GM18499 (cell line): ENCODE measurements around the gene CAMTA2.
"Not testable (repeated sequence)": the region's sequence is repeated elsewhere in the genome, so short reads cannot be mapped to it uniquely, and the experiment has no call there.

Experiments used
- ATAC-seq: cut with Tn5 transposase; IDR thresholded peaks from one replicate; pipeline ENCODE4 v1.9.1; 2021; ENCODE audit warnings: moderate number of reproducible peaks; ENCODE audit not compliant: insufficient read depth, unreplicated experiment

Gene CAMTA2

GRCh38 chr17:4937553-4937952, 49.9 kb downstream of the CAMTA2 start:
- ATAC-seq = no peak

DNA sequence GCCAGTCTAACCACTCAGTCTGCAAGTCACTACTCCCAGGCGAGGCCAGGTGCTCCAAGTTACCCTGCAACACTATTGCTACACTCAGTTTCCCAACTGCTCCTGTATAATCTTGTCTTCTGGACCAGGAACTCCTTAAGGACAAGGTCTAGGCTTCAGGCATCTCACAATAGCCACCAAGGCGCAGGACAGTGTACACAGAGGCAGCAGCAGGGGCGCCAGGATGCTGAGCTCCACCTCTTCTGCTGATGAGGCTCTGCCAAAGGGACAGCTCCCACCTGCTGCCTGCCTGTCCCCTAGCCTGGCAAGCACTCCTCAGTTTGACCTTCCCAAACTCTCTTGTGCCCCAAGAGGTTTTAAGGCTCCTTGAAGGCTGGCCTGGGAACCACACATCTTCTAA, 51.0 kb downstream of the CAMTA2 start:
- no peak for ATAC-seq

DNA sequence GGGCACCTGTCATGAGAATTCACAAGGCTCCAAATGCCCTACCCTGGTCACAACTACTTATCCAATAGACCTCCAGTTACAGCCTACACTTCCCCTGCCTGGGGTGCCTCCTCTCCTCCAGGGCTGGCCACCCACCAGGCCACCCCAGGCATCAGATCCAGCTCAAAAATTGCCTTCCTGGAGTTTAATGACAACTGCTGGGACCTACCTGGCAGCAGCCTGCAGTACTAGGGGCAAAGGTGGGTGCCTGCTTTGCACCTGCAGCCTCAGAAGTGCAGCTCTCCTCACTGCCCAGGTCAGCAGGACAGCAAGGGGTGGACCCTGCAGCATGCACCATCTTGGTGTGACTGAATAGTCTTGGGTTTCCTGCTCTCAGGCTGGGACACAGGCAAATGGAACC, 51.8 kb downstream of the CAMTA2 start:
- no peak for ATAC-seq

GRCh38 chr17:4934173-4934979, 53.1 kb downstream of the CAMTA2 start:
- no peak for ATAC-seq

GRCh38 chr17:4933646-4934045, 53.8 kb downstream of the CAMTA2 start:
- ATAC-seq = no peak

- no peak for ATAC-seq
Measured at GRCh38 chr17:4932756-4933155, 54.7 kb downstream of the CAMTA2 start.

DNA sequence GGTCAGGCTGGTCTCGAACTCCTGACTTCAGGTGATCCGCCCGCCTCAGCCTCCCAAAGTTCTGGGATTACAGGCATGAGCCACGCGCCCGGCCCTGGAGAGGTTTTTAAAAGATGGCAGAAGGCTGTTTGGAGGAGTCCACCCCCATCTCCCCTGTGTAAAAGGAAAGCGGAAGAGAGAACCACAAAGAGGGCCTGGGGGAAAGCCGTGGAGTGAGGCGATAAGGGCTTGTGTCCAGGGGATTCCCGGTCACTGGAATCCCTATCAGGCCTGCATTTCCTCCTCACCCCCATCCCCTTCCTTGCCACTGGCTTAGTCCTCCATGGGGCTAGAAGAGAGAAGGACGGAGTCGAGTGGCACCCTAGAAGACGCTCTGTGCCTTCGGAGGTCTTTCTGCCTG, 55.5 kb downstream of the CAMTA2 start, which contains the start of gene GP1BA:
GP1BA (plus strand) TSS at position 315 of the 400 bp plus-strand sequence. CDS start 328 bp downstream, outside the sequence.
- no peak for ATAC-seq

- no peak for ATAC-seq
Measured at GRCh38 chr17:4928881-4929280, 58.6 kb downstream of the CAMTA2 start.

GRCh38 chr17:4926577-4927335, 60.7 kb downstream of the CAMTA2 start:
- ATAC-seq = not testable (repeated sequence)

DNA sequence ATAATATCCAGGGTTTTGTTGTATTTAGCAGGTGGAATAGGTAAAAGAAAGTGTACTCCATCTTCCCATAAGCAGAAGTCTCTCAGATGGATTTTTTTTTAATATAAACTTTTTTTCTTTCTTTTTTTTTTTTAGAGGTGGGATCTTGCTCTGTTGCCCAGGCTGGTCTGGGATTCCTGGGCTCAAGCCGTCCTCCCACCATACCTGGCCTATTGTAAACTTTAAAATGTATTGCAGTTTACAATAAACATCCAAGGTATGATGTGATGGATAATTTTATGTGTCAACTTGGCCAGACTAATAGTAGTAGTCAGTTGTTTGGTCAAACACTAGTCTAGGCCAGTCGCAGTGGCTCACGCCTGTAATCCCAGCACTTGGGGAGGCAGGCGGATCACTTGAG, 66.2 kb downstream of the CAMTA2 start:
- no peak for ATAC-seq

DNA sequence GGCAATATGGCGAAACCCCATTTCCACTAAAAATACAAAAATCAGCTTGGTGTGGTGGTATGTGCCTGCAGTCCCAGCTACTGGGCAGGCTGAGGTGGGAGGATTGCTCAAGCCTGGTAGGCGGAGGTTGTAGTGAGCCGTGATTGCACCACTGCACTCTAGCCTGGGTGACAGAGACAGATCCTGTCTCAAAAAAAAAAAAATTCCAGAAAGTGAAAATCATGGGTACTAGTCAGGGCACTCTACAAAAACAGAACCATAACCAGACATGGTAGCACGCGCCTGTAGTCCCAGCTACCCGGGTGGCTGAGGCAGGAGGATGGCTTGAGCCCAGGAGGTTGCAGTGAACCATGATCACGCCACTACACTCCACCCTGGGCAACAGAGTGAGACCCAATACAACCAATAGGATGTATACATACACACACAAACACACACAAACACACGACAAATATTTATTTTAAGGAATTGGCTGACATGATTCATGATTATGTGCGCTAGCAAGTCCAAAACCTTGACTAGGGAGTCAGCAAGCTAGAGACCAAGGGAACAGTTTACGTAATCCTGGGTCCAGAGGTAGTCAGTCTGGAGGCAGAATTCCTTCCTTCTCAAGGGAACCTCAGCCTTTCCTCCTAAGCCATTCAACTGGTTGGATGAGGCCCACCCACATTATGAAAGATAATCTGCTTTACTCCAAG, 67.0 kb downstream of the CAMTA2 start:
- ATAC-seq = no peak

- ATAC-seq = no peak
Measured at GRCh38 chr17:4919511-4920047, 67.9 kb downstream of the CAMTA2 start.
